Retina (tissue), 1 donor: ENCODE results near the gene CXCL12.

ENCODE experiments used
- DNase-seq: peaks from one replicate; pipeline ENCODE4 v3.0.0-alpha.2; 2016

The CXCL12 gene

DNA sequence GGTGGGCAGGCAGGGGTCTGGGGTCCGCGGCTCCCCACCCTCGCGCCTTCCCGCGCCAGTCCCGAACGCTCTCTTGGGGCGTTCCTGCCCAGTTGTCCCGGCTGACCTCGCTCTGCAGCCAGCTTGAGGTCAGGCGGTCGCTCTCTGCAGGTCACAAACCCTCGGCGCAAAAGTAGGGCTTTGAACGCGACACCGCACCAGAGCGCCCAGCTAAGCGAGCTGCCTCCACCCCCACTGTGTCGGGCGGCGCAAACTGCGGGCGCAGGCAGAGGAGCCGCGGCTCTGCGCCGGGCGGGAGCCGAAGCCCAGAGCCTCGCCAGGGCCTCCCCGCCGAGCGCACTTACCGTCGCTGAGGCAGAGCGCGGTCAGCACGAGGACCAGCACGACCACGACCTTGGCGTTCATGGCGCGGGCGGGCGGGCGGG, 284 bp downstream of the CXCL12 start:
- DNase-seq = peak; percentile 80

DNA sequence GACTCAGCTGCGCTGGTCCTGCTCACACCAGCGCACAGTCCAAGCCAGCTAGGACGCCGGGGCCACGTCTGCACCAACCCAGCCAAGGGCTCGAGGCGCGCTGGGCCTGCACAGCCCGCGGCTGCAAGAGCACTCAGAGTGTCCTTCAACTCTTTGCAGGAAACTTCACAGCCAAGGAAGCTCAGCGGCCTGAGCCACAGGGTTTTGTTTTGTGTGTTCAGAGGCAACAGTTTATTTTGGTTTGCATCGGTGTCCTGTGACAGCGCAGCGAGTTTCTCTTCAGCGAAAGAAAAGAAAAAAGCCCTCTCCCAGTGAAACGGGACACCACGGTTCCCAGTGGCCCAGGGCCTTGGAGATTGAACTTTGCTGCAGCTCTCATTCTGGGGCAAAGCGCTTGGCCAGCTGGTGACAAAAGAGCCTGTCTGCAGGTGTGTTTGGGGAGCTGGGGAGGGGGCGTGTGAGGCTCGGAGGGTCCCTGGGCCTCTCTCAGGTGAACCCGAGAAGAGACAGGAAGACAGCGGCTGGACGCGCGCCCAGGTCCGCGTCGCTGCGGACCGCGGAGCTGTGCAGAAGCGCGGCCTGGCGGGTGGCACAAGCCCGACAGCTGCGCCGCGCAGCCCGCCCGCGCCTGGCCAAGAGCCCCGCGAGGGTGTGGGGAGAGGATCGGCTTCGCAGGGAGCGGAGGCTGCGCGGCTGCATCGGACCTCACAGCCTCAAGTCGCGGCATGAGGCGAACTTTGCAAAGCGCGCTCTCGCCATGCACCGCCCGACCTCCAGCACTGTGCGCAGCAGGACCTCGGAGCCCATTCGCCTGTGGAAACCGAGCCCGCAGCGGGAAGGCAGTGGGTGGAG, 922 bp downstream of the CXCL12 start:
- peak; percentile 81 for DNase-seq

DNA sequence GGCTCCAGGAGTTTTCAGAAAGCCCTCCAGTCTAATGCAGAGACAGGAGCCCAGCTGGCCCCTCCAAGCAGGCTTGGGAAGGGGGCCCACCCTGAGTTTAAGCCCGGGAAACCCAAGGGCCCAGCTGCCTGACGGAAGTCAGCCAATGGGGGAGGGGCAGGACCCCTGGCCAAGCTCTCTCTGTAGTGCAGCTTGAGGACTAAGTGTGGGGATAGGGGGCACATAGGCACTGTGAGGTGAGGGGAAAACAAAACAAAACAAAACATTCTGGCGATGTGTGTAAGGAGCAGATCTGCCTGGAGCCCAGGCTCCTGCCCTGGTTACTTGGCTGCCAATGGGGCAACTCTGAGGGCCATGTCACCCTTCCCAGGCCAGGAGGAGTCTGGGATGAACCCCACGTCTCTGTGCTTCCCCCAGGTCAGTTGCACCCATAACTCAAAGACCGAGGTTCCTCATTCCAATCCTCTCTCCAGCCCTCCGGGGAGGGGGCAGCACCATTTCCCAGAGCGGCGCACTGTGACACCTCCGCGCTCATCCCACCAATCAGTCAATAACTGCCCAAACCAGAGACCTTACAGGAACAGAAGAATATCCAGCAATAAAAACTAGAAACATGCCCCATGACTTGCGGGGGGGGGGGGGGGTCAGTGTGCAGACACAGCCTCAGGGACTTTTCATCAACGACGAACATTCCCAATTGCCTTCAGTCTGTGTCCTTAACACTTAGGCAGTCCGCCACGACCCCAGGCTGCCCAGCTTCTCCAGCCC, 1.7 kb downstream of the CXCL12 start:
- DNase-seq = no peak

DNA sequence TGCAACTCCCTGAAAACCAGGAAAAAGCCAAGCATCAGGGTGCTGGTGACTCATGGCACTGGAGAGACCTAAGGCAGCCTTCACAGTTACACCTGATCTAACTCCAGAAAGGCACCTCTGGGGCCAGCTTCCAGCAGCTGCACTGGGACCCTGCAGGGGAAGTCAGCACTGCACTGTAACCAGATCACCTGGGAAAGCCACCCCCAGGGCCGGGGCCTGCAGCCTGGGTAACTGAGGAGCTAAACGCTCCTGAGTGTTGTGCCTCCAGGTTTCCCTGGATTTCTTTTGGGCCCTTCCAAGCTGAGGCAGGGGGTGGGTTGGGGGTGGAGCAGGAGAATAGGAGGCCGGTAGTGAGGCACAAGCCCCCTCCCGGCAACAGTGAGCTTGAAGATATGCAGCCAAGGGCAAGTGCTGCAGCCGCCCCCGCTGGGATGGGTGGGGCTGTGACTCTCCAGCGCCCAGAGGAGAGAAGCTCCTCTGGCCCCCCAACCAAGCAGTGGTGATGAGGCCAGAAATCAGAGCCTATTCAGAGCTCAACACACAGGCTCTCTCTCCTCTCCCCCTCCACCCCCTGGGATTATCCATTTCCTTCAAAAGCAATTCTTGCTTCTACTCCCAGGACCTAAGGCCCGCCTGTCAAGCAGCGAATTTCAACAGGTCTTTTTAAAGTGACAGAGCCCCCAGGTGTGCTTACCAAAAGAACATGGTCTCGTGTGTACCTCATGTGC, 2.6 kb downstream of the CXCL12 start:
- DNase-seq = no peak

DNA sequence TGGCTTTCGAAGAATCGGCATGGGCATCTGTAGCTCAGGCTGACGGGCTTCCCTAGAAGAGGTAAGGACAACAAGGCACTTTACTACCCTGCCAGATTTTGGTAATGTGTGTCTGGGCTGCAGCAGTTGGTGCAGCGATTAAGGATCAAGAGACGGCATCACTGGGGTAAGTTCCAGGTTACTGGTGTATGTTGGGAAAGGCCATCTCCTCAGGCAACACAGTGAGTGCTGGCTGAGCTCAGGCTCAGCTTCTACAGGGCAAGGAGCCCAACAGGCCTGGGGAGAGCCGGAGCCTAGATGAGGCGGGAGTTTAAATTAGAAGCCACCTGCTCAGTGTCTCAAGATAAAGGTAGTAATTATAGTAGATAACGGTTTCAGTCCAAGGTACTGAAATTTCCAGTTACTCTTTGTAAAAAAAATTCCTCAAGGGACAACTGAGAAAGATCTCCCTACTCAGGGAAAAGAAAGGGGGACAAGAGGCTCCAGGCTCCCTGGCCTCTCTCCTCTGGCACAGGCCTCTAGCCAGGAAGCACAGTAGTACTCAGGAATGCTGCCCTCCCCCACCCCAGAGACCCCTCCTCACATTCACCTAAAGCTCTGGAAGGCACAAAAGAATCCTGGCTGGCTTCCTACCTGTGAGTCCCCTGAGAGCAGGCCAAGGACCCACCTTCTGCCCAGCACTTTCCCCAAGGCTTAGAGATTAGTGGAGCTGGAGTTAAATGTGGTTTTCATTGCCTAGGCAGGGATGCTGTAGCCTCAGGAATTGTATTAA, 3.9 kb downstream of the CXCL12 start:
- no peak for DNase-seq

DNA sequence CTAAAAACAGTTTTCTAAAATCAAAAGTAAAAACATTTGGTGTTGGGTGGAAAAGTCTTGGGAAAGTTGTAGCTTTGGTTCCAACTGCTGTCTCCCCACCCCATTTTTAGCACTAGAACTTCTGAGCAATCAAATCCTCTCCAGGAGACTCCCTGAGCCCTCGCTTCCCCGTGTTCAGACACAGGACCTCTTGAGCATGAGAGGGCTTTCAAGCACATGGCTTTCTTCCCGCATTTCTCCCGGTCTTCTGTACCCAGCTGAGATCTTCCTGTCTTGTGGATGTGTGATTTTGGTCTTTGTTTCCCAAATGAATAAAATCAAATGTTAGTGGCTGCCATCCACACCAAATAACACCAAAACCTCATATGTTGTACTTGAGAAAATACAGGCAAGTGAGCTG, 5.0 kb downstream of the CXCL12 start:
- DNase-seq = no peak

DNA sequence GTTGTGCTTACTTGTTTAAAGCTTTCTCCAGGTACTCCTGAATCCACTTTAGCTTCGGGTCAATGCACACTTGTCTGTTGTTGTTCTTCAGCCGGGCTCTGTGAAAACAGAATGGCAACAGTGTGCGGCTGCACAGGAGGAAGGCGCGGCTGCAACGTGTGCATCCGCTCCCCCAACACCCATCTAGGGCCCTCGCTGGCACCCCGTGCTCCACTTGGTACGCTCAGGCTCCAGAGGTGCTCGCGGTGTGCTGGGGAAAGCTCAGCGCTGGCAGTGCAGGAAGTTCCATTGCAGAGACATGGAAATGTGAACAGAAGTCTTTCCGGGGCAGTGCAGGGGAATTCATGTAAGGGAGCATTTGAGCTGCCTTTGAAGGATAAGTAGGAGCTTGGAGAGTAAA, 6.3 kb downstream of the CXCL12 start:
- DNase-seq = no peak

DNA sequence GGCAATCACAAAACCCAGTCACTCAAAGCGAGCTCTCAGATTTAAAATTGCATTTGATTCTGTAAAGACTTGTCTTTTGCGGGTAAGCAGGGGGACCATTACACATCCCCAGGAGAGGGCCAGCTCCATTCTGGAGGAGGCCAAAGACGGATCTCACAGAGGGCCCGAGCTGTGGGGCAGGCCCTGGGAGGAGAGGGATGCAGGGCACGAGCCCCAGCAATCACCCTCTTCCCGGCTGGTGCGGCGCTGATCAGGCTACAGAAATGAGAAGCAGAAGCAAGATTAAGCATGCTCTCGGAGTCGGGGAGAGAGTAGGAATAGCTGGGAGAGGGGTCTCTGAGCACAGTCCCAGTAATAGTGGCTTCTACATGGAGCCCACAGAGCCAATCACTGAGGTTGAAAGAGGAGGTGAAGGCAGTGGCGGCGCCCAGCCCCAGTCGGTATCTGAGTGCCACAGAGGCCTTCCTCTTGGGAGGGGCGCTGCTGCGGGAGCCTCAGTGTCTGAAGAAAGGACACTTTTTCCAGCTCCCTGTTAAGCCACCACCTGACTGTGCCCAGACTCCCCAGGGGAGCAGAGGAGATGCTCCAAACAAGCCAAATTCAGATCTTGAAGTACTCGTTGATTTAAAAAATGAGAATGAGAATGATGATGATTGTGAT, 7.1 kb downstream of the CXCL12 start:
- no peak for DNase-seq

DNA sequence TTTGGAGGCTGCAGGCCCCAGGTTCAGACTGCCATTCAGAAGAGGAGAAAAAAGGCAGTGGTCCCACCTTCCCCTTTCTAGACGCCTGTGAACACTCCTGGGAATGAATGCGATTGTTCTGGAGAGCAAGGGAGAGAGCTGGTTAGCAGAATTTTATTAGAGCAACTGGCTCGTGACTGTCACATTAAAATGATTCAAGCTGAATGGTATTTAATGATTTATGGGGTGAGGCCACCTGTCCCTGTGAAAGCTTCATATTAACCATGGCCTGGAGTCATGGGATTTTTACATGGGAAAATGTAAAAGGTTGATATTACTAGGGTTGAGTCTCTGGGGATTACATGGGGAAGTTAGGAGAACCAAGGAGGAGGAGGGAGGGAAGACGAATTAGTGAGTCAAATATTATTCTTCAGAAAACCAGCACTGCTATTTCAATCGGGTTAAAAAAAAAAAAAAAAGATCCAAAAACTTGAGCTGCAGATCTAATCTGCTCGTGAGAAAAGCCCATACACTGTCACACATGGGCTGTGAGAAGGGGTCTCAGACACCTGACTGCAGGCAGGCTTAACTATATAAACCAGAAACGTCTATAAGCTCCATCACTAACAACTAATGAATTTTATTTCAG, 8.3 kb downstream of the CXCL12 start:
- DNase-seq = peak; percentile 36

DNA sequence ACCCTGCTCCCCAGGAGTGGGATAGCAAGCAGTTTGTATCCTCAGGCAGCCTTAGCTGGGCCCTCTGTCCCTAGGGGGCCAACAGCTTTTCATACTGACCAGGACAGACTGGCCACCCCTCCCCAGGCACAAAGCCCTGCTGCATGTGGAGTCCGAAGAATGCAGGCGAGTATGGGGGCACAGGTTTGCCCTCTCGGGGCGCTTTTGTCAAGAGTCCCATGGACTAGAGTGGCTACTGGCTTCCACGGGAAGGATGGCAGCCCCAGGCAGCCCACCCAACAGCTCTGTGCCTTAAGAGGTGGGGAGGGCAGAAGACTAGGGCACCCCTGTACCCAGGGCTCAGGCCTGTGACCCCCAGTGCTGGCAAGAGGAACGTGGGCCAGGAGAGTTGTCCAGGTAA, 10.7 kb downstream of the CXCL12 start:
- DNase-seq = no peak

DNA sequence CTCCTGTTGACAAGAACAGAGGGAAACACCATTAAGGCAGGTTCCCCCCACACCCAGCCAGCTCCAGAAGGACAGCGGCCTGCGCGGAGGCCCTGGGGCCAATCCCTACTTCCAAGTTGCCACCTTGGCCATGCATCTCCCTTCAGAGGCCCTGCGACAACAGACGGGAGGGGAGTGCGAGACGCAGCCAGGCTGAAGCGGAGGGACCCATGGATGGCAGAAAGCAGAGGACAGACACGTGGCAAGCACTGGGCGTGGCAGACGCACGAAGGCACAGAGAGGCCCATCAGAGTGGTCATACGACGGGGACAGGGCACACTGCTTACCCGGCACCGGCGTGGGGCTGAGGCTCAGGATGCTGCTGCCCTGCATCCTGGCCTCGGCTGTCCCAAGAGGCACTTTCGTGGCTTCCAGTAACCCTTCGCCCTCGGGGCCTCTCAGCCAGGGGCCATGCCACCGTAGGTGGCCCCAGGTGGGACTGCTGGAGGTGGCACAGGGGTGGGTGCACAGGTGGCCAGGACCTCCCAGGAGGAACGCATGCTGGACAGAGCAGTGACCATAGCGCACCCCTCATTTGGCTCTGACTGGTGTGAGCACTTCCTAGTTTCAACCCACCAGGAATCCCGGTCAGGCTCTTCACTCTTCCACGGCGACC, 11.4 kb downstream of the CXCL12 start:
- DNase-seq = no peak

DNA sequence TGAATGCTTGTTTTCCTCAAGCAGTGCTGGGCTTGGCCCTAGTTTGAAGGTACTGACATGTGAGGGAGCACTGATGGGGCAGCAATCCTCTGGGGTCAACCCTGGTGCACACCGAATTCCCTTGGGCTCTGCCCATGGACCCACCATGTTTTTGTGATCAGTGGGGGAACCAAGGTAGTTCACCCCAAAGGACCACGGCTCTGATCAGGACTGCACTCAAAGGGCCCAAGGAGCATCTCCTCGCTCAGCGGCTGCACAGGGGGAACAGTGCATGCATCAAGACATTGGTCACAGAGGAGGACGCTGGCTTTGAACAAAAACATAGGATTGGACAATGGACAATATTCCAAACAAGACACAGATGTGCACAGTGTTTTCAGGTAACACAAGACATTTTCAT, 12.7 kb downstream of the CXCL12 start:
- DNase-seq = no peak

DNA sequence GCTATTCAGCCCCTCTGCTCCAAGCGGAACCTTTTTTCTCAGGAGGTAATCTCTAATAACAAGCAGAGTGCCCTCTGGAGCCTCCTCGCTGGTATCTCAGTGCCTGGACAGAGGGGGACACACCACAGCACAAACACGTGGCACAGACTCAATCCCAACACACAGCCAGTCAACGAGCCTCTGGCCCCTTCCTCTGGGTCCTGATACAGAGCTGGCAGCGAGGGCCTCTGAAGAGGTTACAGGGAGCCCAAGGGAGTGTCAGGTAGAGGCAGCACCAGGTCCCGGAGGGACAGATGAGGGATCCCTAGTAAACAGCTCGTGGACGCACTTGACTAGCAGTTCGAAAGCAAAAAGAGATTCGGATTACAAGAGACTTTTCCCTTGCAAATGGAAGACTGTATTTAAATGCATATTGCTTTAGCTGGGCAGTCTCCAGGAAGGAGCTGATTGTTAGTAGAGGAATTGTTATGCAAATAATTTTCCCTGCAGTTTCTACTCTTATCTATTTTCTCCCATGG, 14.1 kb downstream of the CXCL12 start:
- no peak for DNase-seq

DNA sequence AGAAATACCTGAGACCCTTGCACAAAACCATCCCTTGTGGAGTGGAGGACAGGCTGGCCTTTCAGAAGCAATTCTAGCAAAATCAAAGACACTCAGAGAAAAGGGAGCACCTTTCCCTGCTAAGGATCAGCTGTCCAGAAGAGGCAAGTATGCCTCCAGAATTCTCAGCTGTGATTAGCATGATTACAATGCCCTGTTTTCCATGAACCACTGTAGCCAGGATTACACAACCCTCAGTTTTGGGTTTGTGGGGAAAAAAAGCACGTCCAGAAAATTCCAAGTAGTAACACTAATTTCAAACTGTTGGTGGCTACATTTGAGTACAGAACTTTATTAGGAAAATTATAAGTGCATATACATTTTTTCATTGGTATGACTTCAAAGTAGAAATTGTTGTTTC, 15.0 kb downstream of the CXCL12 start:
- DNase-seq = no peak

DNA sequence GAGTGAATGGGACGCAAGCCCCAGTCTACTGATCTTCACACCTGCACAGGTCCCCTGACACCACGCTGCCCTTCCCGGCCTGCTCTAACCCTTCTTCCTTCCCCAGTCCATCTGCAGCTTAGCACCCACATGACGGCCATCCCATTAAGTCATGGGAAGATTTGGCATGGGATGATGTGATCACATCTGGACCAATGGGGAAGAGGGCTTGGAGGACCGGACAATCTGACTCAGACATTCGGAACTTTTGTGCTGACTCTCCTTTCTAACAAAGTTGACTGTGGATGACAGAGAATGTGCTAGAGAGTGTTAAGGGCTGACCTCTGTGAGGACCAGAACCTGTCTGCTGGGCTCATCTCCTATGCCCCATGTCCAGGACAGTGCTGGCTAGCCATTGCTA, 15.6 kb downstream of the CXCL12 start:
- no peak for DNase-seq

DNA sequence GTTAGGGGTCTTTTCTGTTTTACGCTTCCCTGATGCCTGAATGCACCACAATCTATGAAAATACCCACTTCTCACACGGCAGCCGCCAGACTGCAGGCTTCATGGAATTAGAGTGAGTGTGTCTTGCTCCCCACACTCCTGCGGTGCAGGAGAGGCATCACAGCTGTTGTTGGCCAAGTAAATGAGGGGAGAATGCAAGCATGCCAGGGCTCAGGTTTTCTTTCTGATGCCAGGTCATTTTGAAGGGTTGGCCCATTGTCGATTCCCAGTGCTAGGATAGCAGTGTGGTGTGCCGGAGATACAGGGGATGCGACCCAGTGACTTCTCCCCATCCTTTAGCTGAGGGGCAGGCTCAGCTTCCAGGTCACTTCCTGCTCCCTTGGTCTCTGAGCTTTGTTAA, 16.3 kb downstream of the CXCL12 start:
- no peak for DNase-seq

DNA sequence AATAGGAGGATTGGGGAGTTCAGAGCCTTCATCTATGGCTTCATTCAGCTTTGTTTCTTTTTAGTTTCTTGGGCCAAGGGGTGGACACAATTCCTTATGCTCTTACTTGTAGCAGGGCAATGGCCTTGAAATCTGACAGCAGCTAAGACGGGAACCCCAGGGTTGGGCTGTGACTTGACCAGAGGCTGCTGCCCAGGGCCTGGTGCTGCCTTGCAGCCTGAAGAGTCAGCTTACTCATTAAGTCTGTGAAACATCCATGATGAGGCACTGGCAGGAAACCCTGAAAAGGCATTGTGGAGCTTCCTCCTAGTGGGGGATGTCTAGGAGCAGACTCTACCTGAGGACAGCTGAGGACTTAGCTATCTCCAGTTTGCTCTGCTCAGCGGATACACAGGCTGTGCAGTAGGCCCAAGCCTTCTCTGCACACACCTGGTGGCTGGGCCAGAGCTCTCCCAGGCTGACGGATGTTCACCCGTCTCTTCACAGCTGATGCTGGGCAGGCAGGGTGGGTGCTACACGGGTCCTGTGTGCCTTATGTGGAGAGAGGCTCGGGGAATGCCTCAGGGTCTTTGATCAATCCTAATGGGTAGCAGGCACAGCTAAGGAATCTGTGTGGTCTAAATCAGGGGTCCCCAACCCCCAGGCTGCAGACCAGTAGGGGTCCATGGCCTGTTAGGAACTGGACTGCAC, 17.8 kb downstream of the CXCL12 start:
- no peak for DNase-seq

DNA sequence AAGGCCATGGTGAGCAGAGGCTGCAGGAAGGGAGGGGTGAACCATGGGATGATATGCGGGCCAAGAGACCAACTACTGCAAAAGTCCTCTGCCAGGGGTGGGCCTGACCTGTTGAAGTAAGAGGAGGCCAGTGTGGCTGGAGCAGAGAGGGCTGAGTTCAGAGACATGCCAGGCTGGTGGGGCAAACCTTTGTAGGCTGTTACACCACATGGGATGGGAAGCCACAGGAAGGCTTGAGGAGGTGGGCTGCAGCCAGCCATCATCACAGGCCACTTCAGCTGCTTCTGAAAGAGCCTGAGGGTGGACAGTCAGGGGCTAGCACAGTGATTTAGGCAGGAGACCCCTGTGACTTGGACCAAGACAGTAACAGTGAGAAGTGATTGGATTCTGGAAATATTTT, 20.3 kb downstream of the CXCL12 start:
- no peak for DNase-seq

DNA sequence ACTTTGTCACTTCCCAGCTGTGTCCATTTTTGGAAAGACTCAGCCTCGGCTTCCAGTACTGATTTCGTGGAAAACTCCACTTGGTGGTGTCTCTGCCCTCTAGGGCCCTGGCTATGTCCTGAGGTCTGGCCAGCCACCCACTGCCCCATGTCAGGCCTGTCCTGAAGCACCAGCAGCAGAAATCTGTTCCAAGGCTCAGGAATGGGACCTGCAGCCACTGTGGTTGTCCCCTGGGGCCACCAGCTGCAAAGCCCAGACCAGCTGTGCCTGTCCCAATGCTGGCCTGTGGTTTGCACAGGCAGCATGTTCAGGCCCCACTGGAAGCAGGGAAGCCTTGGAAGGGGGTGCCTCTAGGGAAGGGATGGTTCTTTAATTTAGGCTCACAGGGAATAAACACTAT, 21.2 kb downstream of the CXCL12 start:
- DNase-seq = no peak
